AG04450 (cell line): ENCODE data around the gene MAML2. TPM values are rescaled to one million over a fixed set of nuclear protein-coding genes. Genes with fewer than 3 reads are reported as not detected.

Experiments used
- CTCF ChIA-PET: fragments of 300-600, 350-600 bp; formaldehyde crosslinking; extraction: SDS; loops from one replicate; lab custom pipeline; 2022; ENCODE audit warnings: antibody characterized with exemption, inconsistent platforms; lab: Charles Lee
- POLR2A ChIA-PET: fragments of 350-600 bp; formaldehyde crosslinking; extraction: SDS; loops from one replicate; lab custom pipeline; 2021; ENCODE audit warnings: antibody characterized with exemption, inconsistent platforms; lab: Yijun Ruan, JAX
- DNase-seq: peaks from one replicate; pipeline ENCODE4 v3.0.0-alpha.2; 2011; ENCODE audit warnings: low read depth, low spot score
- H3K27ac ChIP-seq: one replicate; pipeline ENCODE4 v1.5.1; 2012; ENCODE audit warnings: low read depth, low read length, control low read depth
- H3K27me3 ChIP-seq: one replicate; pipeline ENCODE4 v1.6.0; 2012; ENCODE audit warnings: low read length; ENCODE audit not compliant: control insufficient read depth, insufficient read depth
- H3K4me3 ChIP-seq: 2 replicates; pipeline ENCODE4 v1.5.1; 2011; ENCODE audit warnings: mild to moderate bottlenecking, low read depth, low read length, control low read depth
- H3K9me3 ChIP-seq: 2 replicates; pipeline ENCODE4 v1.5.1; 2012; ENCODE audit warnings: low read length; ENCODE audit not compliant: control insufficient read depth, insufficient read depth
- CTCF ChIP-seq: IDR thresholded peaks from 2 replicates; pipeline ENCODE4 v1.5.1; 2011; ENCODE audit warnings: low read depth, low read length, control low read depth, inconsistent platforms
- polyA plus RNA-seq: library from polyadenylated mRNA; depleted of rRNA; stranded (reverse); fragments of >200 nt; gene quantifications from 2 replicates; pipeline ENCODE4 v1.2.3, GENCODE V29; 2011

The MAML2 gene
- polyA plus RNA-seq, 1 experiment = 23.0 TPM

DNA sequence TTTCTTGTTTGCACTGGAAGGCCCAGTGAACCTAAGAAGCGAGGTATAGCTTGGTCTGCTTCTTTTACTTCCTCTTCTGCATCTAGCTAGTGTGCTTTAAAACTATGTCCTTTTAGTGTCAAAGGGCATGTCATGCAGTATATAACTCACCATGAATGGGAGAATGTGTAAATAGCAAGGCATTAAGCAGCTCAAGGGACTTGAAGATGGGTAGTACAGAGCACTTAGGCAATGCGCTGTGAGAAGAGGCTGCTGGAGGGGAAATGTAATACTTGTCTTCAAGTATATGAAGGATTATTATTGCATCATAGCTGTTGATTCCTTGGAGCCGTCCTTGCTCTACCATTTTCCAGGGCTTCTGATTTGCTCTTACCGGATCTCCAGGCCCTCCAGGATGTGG is 7.6 kb downstream of the MAML2 start:
- H3K27ac ChIP-seq = no peak overlapping the region
- no peak for TF ChIP-seq CTCF
- no peaks in the 10 kb centered on the region for H3K27me3 ChIP-seq
- DNase-seq = no peak
- no peaks in the 10 kb centered on the region for H3K9me3 ChIP-seq
- CTCF ChIA-PET = interaction anchor here (1.1 to 1.4 kb wide), 2 partner anchors 28 to 486 kb away, joined by 3 to 4 read pairs; no protein-coding TSS in a partner anchor
- no peak overlapping the region for H3K4me3 ChIP-seq
- POLR2A ChIA-PET = no interaction called here

- Histone ChIP-seq H3K9me3 (no peaks in the 10 kb centered on the region), H3K27me3 (no peaks in the 10 kb centered on the region), H3K4me3 (no peak overlapping the region), H3K27ac (no peak overlapping the region)
- DNase-seq = no peak
- ChIA-PET POLR2A (no interaction called here), CTCF (interaction anchor here (0.7 to 1.1 kb wide), 2 partner anchors 8 to 60 kb away, joined by 3 to 4 read pairs; no protein-coding TSS in a partner anchor)
- TF ChIP-seq CTCF = no peak
These were observed 8.8 kb downstream of the MAML2 start for GRCh38 chr11:96334219-96334618.

DNA sequence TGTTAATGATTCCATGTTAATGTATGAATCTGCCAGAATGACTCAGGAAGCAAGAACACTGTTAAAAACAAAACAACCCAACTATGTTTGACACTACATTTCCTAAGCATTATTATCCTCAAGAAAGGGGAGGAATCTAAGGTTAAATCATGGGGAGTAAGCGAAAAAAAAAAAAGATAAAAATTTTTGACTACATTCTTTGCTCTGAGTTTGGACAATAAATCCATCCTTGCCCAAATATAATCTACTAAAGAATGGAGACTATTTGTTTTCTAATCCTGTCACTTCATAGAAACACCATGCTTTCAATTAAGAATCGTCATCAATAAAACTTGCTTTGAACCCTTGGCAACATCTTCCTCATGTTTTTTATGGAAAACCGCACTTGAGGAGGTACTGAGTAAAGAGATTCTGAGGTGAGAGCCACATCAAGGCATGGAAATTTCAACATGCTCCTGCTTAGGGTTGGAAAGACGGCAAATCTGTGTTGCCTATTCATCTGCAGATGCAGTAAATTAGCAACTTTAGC is 9.7 kb downstream of the MAML2 start:
- Histone ChIP-seq H3K9me3 (no peaks in the 10 kb centered on the region), H3K4me3 (no peak overlapping the region), H3K27ac (no peak overlapping the region), H3K27me3 (no peaks in the 10 kb centered on the region)
- TF ChIP-seq CTCF = no peak
- CTCF ChIA-PET = interaction anchor here (1.2 to 1.6 kb wide), 3 partner anchors 10 to 497 kb away, joined by 3 to 11 read pairs (median 6); partner anchors contain the start of gene MAML2
- DNase-seq = no peak
- POLR2A ChIA-PET = interaction anchor here (0.7 kb wide), 1 partner anchor 10 kb away, joined by 5 read pairs; no protein-coding TSS in a partner anchor

- DNase-seq = no peak
- Histone ChIP-seq H3K27ac (peak overlapping the region; percentile 49), H3K4me3 (no peak overlapping the region), H3K9me3 (no peaks in the 10 kb centered on the region), H3K27me3 (no peaks in the 10 kb centered on the region)
- TF ChIP-seq CTCF = no peak
- ChIA-PET POLR2A (interaction anchor here (0.7 to 1.2 kb wide), 2 partner anchors 9 to 25 kb away, joined by 5 read pairs; no protein-coding TSS in a partner anchor), CTCF (interaction anchor here (1.0 to 1.6 kb wide), 5 partner anchors 10 to 496 kb away, joined by 3 to 11 read pairs (median 4); partner anchors contain the start of gene MAML2)
These were observed 10.7 kb downstream of the MAML2 start for GRCh38 chr11:96332126-96332771.

- TF ChIP-seq CTCF = no peak
- Histone ChIP-seq H3K4me3 (no peak overlapping the region), H3K9me3 (no peaks in the 10 kb centered on the region), H3K27me3 (no peaks in the 10 kb centered on the region), H3K27ac (no peak overlapping the region)
- ChIA-PET CTCF (interaction anchor here (0.6 to 1.6 kb wide), 5 partner anchors 10 to 496 kb away, joined by 3 to 11 read pairs (median 5); partner anchors contain the start of gene MAML2), POLR2A (interaction anchor here (1.2 kb wide), 1 partner anchor 25 kb away, joined by 5 read pairs; no protein-coding TSS in a partner anchor)
- no peak for DNase-seq
These were observed 11.3 kb downstream of the MAML2 start for GRCh38 chr11:96331699-96332116.
